Measurements from ENCODE around the gene HIRA. TPM values are rescaled to one million over a fixed set of nuclear protein-coding genes. Genes with fewer than 3 reads are reported as not detected.

Gene HIRA
- total RNA-seq, 1 experiment from 2014 or later: 51.0 TPM

- no peak for TF ChIP-seq ELF4 (CRISPR knock-in tag; IDR thresholded peaks at IDR 0.05; ENCODE audit: low read depth)
- TF ChIP-seq HMGA2 (CRISPR knock-in tag; IDR thresholded peaks at IDR 0.05): no peak
- TF ChIP-seq, protein P1, sequence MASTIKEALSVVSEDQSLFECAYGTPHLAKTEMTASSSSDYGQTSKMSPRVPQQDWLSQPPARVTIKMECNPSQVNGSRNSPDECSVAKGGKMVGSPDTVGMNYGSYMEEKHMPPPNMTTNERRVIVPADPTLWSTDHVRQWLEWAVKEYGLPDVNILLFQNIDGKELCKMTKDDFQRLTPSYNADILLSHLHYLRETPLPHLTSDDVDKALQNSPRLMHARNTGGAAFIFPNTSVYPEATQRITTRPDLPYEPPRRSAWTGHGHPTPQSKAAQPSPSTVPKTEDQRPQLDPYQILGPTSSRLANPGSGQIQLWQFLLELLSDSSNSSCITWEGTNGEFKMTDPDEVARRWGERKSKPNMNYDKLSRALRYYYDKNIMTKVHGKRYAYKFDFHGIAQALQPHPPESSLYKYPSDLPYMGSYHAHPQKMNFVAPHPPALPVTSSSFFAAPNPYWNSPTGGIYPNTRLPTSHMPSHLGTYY (CRISPR knock-in tag; IDR thresholded peaks at IDR 0.05): no peak
- no peak for TF ChIP-seq GABPB1 (CRISPR knock-in tag; IDR thresholded peaks at IDR 0.05)
- TF ChIP-seq, protein P2, sequence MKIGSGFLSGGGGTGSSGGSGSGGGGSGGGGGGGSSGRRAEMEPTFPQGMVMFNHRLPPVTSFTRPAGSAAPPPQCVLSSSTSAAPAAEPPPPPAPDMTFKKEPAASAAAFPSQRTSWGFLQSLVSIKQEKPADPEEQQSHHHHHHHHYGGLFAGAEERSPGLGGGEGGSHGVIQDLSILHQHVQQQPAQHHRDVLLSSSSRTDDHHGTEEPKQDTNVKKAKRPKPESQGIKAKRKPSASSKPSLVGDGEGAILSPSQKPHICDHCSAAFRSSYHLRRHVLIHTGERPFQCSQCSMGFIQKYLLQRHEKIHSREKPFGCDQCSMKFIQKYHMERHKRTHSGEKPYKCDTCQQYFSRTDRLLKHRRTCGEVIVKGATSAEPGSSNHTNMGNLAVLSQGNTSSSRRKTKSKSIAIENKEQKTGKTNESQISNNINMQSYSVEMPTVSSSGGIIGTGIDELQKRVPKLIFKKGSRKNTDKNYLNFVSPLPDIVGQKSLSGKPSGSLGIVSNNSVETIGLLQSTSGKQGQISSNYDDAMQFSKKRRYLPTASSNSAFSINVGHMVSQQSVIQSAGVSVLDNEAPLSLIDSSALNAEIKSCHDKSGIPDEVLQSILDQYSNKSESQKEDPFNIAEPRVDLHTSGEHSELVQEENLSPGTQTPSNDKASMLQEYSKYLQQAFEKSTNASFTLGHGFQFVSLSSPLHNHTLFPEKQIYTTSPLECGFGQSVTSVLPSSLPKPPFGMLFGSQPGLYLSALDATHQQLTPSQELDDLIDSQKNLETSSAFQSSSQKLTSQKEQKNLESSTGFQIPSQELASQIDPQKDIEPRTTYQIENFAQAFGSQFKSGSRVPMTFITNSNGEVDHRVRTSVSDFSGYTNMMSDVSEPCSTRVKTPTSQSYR (CRISPR knock-in tag; IDR thresholded peaks at IDR 0.05): no peak
- no peak for TF ChIP-seq PRDM15 (CRISPR knock-in tag; IDR thresholded peaks at IDR 0.05)
- TF ChIP-seq ZNF425 (CRISPR knock-in tag; conservative IDR thresholded peaks at IDR 0.05): no peak
- TF ChIP-seq SMAD3 (CRISPR knock-in tag; IDR thresholded peaks at IDR 0.05; ENCODE audit: borderline replicate concordance): no peak
- TF ChIP-seq ZNF671 (CRISPR knock-in tag; IDR thresholded peaks at IDR 0.05): no peak
- TF ChIP-seq ZNF423 (CRISPR knock-in tag; IDR thresholded peaks at IDR 0.05): no peak
- TF ChIP-seq RELA (CRISPR knock-in tag; IDR thresholded peaks at IDR 0.05; ENCODE audit: borderline replicate concordance): no peak
- TF ChIP-seq ATF1 (CRISPR knock-in tag; IDR thresholded peaks at IDR 0.05): no peak
- no peak for TF ChIP-seq STAT6 (CRISPR knock-in tag; conservative IDR thresholded peaks at IDR 0.05; ENCODE audit: low read depth)
- TF ChIP-seq EMX1 (CRISPR knock-in tag; IDR thresholded peaks at IDR 0.05): no peak
- TF ChIP-seq FOXJ3 (CRISPR knock-in tag; IDR thresholded peaks at IDR 0.05; ENCODE audit: borderline replicate concordance): no peak
- no peak for TF ChIP-seq TP53 (CRISPR knock-in tag; IDR thresholded peaks at IDR 0.05)
- Mint-ChIP-seq H3K4me1 (no peaks in the 10 kb centered on the region), H3K4me3 (no peak overlapping the region), H3K27me3 (ENCODE audit: low read depth) (no peaks in the 10 kb centered on the region), H3K36me3 (peaks cover 52% of the 10 kb centered on the region), H3K9me3 (no peaks in the 10 kb centered on the region), H3K27ac (no peak overlapping the region)
- ChIA-PET POLR2A (no interaction called here), CTCF (no interaction called here)
- no peak for DNase-seq (ENCODE audit: low spot score)
- ATAC-seq: no peak
Measured at GRCh38 chr22:19395276-19395675, 36.3 kb downstream of the HIRA start.
